DMS53 treated with DMSO at 0.1 percent for 48 hours (cell line): ENCODE results near the gene GABBR2.

ENCODE experiments used
- DNase-seq: peaks from one replicate; lab custom pipeline; 2025; ENCODE audit not compliant: unreplicated experiment; lab: John Stamatoyannopoulos, UW

Gene GABBR2

GRCh38 chr9:98721643-98722042 lies 12.9 kb upstream of the GABBR2 start:
- DNase-seq = no peak

- DNase-seq = no peak
Observed at GRCh38 chr9:98720402-98720801, 11.7 kb upstream of the GABBR2 start.

- DNase-seq = no peak
Observed at GRCh38 chr9:98719055-98719454, 10.3 kb upstream of the GABBR2 start.

GRCh38 chr9:98714833-98715232 lies 6.1 kb upstream of the GABBR2 start:
- DNase-seq = no peak

- DNase-seq = no peak
Observed at GRCh38 chr9:98712987-98713386, 4.3 kb upstream of the GABBR2 start.

GRCh38 chr9:98709968-98710965 lies 1.5 kb upstream of the GABBR2 start:
- DNase-seq = no peak

GRCh38 chr9:98708103-98708932 lies 417 bp downstream of the GABBR2 start:
- DNase-seq = no peak

GRCh38 chr9:98707166-98708102 lies 1.3 kb downstream of the GABBR2 start:
- DNase-seq = peak; percentile 77

GRCh38 chr9:98706651-98707165 lies 2.0 kb downstream of the GABBR2 start:
- peak; percentile 73 for DNase-seq

- no peak for DNase-seq
Observed at GRCh38 chr9:98702835-98703380, 5.8 kb downstream of the GABBR2 start.

- DNase-seq = no peak
Observed at GRCh38 chr9:98702340-98702739, 6.4 kb downstream of the GABBR2 start.

- no peak for DNase-seq
Observed at GRCh38 chr9:98701576-98701975, 7.2 kb downstream of the GABBR2 start.

- DNase-seq = no peak
Observed at GRCh38 chr9:98700801-98701200, 7.9 kb downstream of the GABBR2 start.

- DNase-seq = no peak
Observed at GRCh38 chr9:98698856-98699255, 9.9 kb downstream of the GABBR2 start.

- no peak for DNase-seq
Observed at GRCh38 chr9:98694943-98695342, 13.8 kb downstream of the GABBR2 start.

GRCh38 chr9:98692392-98692791 lies 16.3 kb downstream of the GABBR2 start:
- DNase-seq = no peak

GRCh38 chr9:98691890-98692289 lies 16.8 kb downstream of the GABBR2 start:
- no peak for DNase-seq

- no peak for DNase-seq
Observed at GRCh38 chr9:98690686-98691085, 18.0 kb downstream of the GABBR2 start.

GRCh38 chr9:98688710-98689495 lies 19.8 kb downstream of the GABBR2 start:
- no peak for DNase-seq
